Renal pelvis (tissue), 12 donors: ENCODE results near the gene IFIH1. TPM values are rescaled to one million over a fixed set of nuclear protein-coding genes. Genes with fewer than 3 reads are reported as not detected.

ENCODE experiments used
- DNase-seq: peaks from one replicate; pipeline ENCODE4 v3.0.0-alpha.2; 2013
- long read RNA-seq, 16 experiments: transcript quantifications; one replicate each; lab custom pipeline, GENCODE V29; 2026
- polyA plus RNA-seq, 3 donors: library from polyadenylated mRNA; unstranded; fragments of 120-200 nt; gene quantifications; one replicate each; pipeline ENCODE4 v1.2.1, GENCODE V29; 2013; ENCODE audit not compliant: insufficient read length in 3 of 3

Gene IFIH1
- polyA plus RNA-seq = 1 to 10 TPM; 5.4 to 7.6 (median 5.6) TPM
- long read RNA-seq, donor 1 = 0 reads
- long read RNA-seq, donor 2, partial matches to known transcripts = 0 of 1 reads
- long read RNA-seq, donor 2, other reads (novel, unspliced or antisense) = 0 of 1 reads
- long read RNA-seq, donor 3, partial matches to known transcripts = 0 of 1 reads
- long read RNA-seq, donor 3, other reads (novel, unspliced or antisense) = 0 of 1 reads
- long read RNA-seq, donor 4, partial matches to known transcripts = 0 of 2 reads
- long read RNA-seq, donor 4, other reads (novel, unspliced or antisense) = 0 of 2 reads
- long read RNA-seq, donor 5 = 0 reads
- long read RNA-seq, donor 6 = 0 reads
- long read RNA-seq, donor 7, partial matches to known transcripts = 0 of 1 reads
- long read RNA-seq, donor 7, other reads (novel, unspliced or antisense) = 0 of 1 reads
- long read RNA-seq, donor 8, partial matches to known transcripts = 0 of 1 reads
- long read RNA-seq, donor 8, other reads (novel, unspliced or antisense) = 0 of 1 reads
- long read RNA-seq, donor 9, partial matches to known transcripts = 0 of 2 reads
- long read RNA-seq, donor 9, other reads (novel, unspliced or antisense) = 0 of 2 reads
- long read RNA-seq, donor 10 = 0 reads
- long read RNA-seq, donor 11, partial matches to known transcripts = 0 of 1 reads
- long read RNA-seq, donor 11, other reads (novel, unspliced or antisense) = 0 of 1 reads
- long read RNA-seq, donor 12 = 0 reads
- long read RNA-seq, donor 13 = 0 reads
- long read RNA-seq, donor 14 = 0 reads
- long read RNA-seq, donor 15, partial matches to known transcripts = 0 of 3 reads
- long read RNA-seq, donor 15, other reads (novel, unspliced or antisense) = 0 of 3 reads
- long read RNA-seq, donor 16 = 0 reads

GRCh38 chr2:162318328-162319180, at the start of gene IFIH1:
Gene IFIH1 (minus strand): TSS chr2:162318684. CDS start chr2:162318307, 377 bp downstream.
- DNase-seq = peak; percentile 83

GRCh38 chr2:162365392-162365791, 46.9 kb upstream of the IFIH1 start:
- DNase-seq = no peak

GRCh38 chr2:162344617-162344950, 26.1 kb upstream of the IFIH1 start:
- DNase-seq = no peak

GRCh38 chr2:162343824-162344616, 25.5 kb upstream of the IFIH1 start, which contains the start of gene GCA:
Gene GCA (plus strand): TSS chr2:162344132. CDS start chr2:162344249, 117 bp downstream.
- peak; percentile 94 for DNase-seq

- DNase-seq = no peak
These were observed 25.0 kb upstream of the IFIH1 start for GRCh38 chr2:162343492-162343823.

GRCh38 chr2:162342841-162343240, 24.4 kb upstream of the IFIH1 start:
- no peak for DNase-seq

GRCh38 chr2:162342321-162342720, 23.8 kb upstream of the IFIH1 start:
- DNase-seq = no peak

GRCh38 chr2:162340822-162341221, 22.3 kb upstream of the IFIH1 start:
- DNase-seq = no peak

- no peak for DNase-seq
These were observed 19.4 kb upstream of the IFIH1 start for GRCh38 chr2:162337868-162338267.

GRCh38 chr2:162333968-162334367, 15.5 kb upstream of the IFIH1 start:
- no peak for DNase-seq

GRCh38 chr2:162330881-162331280, 12.4 kb upstream of the IFIH1 start:
- DNase-seq = no peak

GRCh38 chr2:162328424-162329157, 10.1 kb upstream of the IFIH1 start:
- DNase-seq = no peak

GRCh38 chr2:162327806-162328205, 9.3 kb upstream of the IFIH1 start:
- DNase-seq = no peak

GRCh38 chr2:162327134-162327769, 8.8 kb upstream of the IFIH1 start:
- DNase-seq = no peak

GRCh38 chr2:162324953-162325352, 6.5 kb upstream of the IFIH1 start:
- no peak for DNase-seq

GRCh38 chr2:162320864-162321517, 2.5 kb upstream of the IFIH1 start:
- no peak for DNase-seq

- no peak for DNase-seq
These were observed 590 bp downstream of the IFIH1 start for GRCh38 chr2:162317861-162318327.

- no peak for DNase-seq
These were observed 1.3 kb downstream of the IFIH1 start for GRCh38 chr2:162317058-162317742.

GRCh38 chr2:162316590-162316989, 1.9 kb downstream of the IFIH1 start:
- DNase-seq = no peak
